Stimulated activated memory B cell treated with anti-CD40 and anti-IgM and Interleukin-4, amounts not matched to agents 10 μg/mL and 1 μg/mL and 100 μg/mL, for 72 hours (primary cell): ENCODE results near the gene PDS5B.

Experiments used
- ATAC-seq: fragments of 150-1000 bp; cut with Tn5 transposase; 2 replicates; pipeline ENCODE4 v1.10.0; 2021
- H3K27ac Mint-ChIP-seq: one replicate; pipeline ENCODE4 v1.8.0; 2022; ENCODE audit warnings: mild to moderate bottlenecking, mixed read lengths
- H3K27me3 Mint-ChIP-seq: one replicate; pipeline ENCODE4 v1.8.0; 2022; ENCODE audit warnings: mixed read lengths
- H3K36me3 Mint-ChIP-seq: one replicate; pipeline ENCODE4 v1.8.0; 2022; ENCODE audit warnings: mixed read lengths
- H3K4me1 Mint-ChIP-seq: one replicate; pipeline ENCODE4 v1.8.0; 2022; ENCODE audit warnings: mixed read lengths
- H3K4me3 Mint-ChIP-seq: one replicate; pipeline ENCODE4 v1.8.0; 2022; ENCODE audit warnings: mild to moderate bottlenecking, moderate library complexity, mixed read lengths
- H3K9me3 Mint-ChIP-seq: one replicate; pipeline ENCODE4 v1.8.0; 2022; ENCODE audit warnings: mixed read lengths

Gene PDS5B

GRCh38 chr13:32616883-32617511 lies 30.7 kb downstream of the PDS5B start:
- Mint-ChIP-seq H3K27ac (no peak overlapping the region), H3K9me3 (peaks cover 5% of the 10 kb centered on the region), H3K36me3 (peaks cover 37% of the 10 kb centered on the region), H3K27me3 (no peaks in the 10 kb centered on the region), H3K4me3 (no peak overlapping the region), H3K4me1 (peaks cover 50% of the 10 kb centered on the region)
- no peak for ATAC-seq

DNA sequence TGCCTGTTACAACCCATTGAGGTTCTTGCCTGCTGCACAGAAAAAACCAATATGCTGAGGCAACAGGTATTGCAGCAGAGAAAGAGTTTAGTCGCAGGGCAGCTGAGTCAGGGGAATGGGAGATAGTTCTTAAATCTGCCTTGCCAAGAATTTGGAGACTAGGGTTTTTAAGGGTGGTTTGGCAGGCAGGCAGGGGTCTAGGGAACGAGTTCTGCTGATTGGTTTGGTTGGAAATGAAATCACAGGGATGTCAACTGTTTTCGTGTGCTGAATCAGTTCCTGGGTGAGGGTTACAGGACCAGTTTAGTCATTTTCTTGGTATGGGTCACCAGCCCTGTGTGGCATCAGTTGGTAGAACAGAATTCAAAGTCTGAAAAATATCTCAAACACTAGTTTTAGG lies 36.6 kb downstream of the PDS5B start:
- ATAC-seq = no peak

DNA sequence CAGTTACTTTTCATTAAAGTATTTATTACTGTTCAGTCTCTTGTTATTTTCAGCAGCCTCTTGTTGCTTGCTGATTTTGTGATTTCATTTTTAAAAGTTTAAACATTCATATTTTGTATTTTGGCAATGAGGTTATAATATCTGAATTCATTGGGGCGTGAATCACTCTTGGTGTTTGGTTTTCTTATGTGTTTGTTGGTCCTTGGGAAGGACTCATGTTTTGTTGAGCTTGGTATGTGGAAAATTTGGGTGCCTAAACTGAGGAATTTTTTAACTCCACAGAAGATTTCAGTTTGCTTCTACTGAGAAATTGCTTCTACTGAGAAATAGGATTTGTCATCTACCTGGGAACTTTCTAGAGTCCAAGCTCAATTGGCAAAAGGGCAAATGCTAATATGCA lies 38.2 kb downstream of the PDS5B start:
- Mint-ChIP-seq H3K27ac (no peak overlapping the region), H3K27me3 (no peaks in the 10 kb centered on the region), H3K4me1 (peaks cover 48% of the 10 kb centered on the region), H3K9me3 (peaks cover 5% of the 10 kb centered on the region), H3K36me3 (peaks cover 30% of the 10 kb centered on the region), H3K4me3 (no peak overlapping the region)
- no peak for ATAC-seq

More for the DNA sequence above, 36.6 kb downstream of the PDS5B start:
- H3K9me3 Mint-ChIP-seq = peaks cover 5% of the 10 kb centered on the region
- H3K4me1 Mint-ChIP-seq = peaks cover 60% of the 10 kb centered on the region
- H3K27me3 Mint-ChIP-seq = no peaks in the 10 kb centered on the region
- no peak overlapping the region for H3K27ac Mint-ChIP-seq
- H3K4me3 Mint-ChIP-seq = no peak overlapping the region
- peaks cover 37% of the 10 kb centered on the region for H3K36me3 Mint-ChIP-seq

DNA sequence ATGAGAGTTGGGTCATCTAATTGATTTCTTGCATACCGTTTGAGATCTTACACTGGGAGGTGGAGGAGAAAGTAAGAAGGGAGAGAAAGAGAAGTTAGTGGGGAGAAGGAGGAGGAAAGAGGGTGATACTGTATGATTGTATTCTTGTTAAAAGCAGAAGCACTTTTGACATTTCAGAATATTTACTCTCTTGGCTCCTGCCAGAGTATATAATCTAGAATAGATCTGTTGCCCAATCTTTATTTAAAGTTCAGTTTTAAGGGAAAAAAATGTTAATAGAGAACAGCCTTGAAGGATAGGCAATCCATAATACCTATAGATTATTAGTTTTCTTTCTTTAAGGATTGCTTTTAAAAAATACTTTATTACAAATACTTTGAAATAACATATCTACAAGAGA lies 41.5 kb downstream of the PDS5B start:
- Mint-ChIP-seq H3K36me3 (peaks cover 22% of the 10 kb centered on the region), H3K27ac (no peak overlapping the region), H3K27me3 (no peaks in the 10 kb centered on the region), H3K4me1 (peaks cover 46% of the 10 kb centered on the region), H3K4me3 (no peak overlapping the region), H3K9me3 (no peaks in the 10 kb centered on the region)
- no peak for ATAC-seq

DNA sequence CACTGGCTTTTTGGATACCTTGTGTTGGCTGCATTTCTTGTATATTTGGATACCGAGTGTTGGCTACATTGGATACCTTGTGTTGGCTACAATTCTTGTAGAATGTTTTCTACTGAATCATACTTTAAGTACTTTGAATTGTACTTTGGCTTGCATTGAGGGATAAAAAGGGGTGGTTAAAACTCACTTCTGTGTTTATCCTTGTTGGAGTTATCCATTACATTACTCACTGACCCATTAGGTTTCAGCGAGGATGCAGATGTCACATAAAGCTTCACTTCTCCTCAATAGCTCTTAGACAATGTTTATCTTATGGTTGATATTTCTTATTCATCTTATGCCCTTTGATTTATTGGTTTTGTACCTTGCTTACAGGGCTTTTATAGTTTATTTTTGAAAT lies 43.1 kb downstream of the PDS5B start:
- H3K36me3 Mint-ChIP-seq = peaks cover 18% of the 10 kb centered on the region
- ATAC-seq = no peak
- H3K9me3 Mint-ChIP-seq = no peaks in the 10 kb centered on the region
- peaks cover 51% of the 10 kb centered on the region for H3K4me1 Mint-ChIP-seq
- no peak overlapping the region for H3K27ac Mint-ChIP-seq
- no peak overlapping the region for H3K4me3 Mint-ChIP-seq
- no peaks in the 10 kb centered on the region for H3K27me3 Mint-ChIP-seq

DNA sequence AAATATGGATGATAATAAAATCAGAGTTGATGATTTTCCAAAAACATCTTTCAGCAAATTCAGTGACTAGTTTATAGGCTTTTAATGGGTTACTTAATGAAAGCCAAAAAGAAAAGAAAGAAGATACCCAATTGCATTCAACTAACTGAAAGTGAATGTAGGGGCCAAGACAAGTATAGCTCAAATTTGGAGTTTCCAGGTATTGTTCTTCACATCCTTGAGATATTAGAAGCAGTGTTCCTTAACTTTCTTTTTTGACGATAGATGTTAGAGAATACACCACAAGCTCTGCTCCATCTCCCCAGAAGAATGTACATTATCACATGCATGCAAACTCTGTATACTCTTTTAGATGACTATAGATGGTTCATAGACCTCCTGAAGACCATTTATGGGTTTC lies 43.6 kb downstream of the PDS5B start:
- H3K4me1 Mint-ChIP-seq = peaks cover 46% of the 10 kb centered on the region

GRCh38 chr13:32632343-32632909 lies 46.2 kb downstream of the PDS5B start:
- no peak overlapping the region for H3K27ac Mint-ChIP-seq
- no peak for ATAC-seq
- peaks cover 17% of the 10 kb centered on the region for H3K36me3 Mint-ChIP-seq
- no peak overlapping the region for H3K4me3 Mint-ChIP-seq
- no peaks in the 10 kb centered on the region for H3K9me3 Mint-ChIP-seq
- H3K4me1 Mint-ChIP-seq = peaks cover 27% of the 10 kb centered on the region
- no peaks in the 10 kb centered on the region for H3K27me3 Mint-ChIP-seq

More for the DNA sequence above, 43.6 kb downstream of the PDS5B start:
- Mint-ChIP-seq H3K27me3 (no peaks in the 10 kb centered on the region), H3K9me3 (no peaks in the 10 kb centered on the region), H3K4me3 (no peak overlapping the region), H3K36me3 (peaks cover 18% of the 10 kb centered on the region), H3K27ac (no peak overlapping the region)
- no peak for ATAC-seq

DNA sequence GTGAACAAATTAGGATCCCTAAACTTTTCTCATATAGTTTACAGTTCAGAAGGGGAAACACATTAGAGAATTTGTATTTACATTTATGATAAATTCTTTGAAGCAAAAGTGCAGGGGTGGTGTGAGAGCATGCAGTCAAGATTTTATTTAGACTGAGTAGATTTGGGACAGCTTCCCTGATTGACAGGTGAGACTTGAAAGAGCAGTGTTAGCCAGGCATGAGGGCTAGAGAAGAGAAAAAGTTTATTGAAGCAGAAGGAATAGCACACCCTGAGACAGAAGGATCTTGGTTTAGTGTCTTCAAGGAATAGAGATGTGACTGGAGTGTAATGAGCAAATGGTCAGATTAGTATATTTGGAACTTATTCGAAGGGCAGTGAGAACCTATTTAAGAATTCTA lies 50.5 kb downstream of the PDS5B start:
- Mint-ChIP-seq H3K27me3 (no peaks in the 10 kb centered on the region), H3K9me3 (no peaks in the 10 kb centered on the region), H3K4me1 (peaks cover 22% of the 10 kb centered on the region), H3K27ac (no peak overlapping the region), H3K36me3 (peaks cover 1% of the 10 kb centered on the region), H3K4me3 (no peak overlapping the region)
- no peak for ATAC-seq

GRCh38 chr13:32638739-32639138 lies 52.5 kb downstream of the PDS5B start:
- peaks cover 30% of the 10 kb centered on the region for H3K4me1 Mint-ChIP-seq
- ATAC-seq = no peak

DNA sequence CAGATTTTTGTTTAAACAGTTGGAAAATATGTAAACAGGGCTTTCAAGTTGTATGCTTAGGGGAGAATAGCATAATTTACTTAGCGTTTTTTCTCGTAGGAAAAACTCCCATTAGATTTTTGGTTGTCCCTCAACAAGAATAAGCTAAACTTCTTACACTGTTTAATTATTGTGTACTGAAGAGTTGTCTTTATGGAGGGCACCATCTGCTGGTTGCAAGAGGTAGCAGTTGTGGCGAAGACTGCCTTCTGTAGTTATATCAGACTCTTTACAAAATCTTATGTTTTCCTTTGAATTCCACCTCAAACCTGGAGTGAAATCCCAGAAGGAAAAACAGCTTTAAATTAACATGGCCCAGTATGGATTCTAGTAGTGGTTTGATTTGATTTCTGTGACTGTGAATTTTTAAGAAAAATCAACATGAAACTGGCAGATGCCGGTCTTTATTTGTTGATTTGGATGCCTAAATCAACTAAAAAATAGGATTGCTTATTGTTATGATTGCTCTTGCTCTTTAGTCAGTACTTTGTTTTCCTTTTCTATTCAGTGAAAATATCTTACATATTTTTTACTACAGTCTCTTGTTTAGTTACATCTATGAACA lies 53.4 kb downstream of the PDS5B start:
- Mint-ChIP-seq H3K27ac (no peak overlapping the region), H3K4me1 (peaks cover 34% of the 10 kb centered on the region), H3K27me3 (no peaks in the 10 kb centered on the region), H3K4me3 (no peak overlapping the region), H3K36me3 (no peaks in the 10 kb centered on the region), H3K9me3 (no peaks in the 10 kb centered on the region)
- ATAC-seq = peak; percentile 64

More at GRCh38 chr13:32638739-32639138, 52.5 kb downstream of the PDS5B start:
- Mint-ChIP-seq H3K4me3 (no peak overlapping the region), H3K9me3 (no peaks in the 10 kb centered on the region), H3K36me3 (no peaks in the 10 kb centered on the region), H3K27me3 (no peaks in the 10 kb centered on the region), H3K27ac (no peak overlapping the region)

DNA sequence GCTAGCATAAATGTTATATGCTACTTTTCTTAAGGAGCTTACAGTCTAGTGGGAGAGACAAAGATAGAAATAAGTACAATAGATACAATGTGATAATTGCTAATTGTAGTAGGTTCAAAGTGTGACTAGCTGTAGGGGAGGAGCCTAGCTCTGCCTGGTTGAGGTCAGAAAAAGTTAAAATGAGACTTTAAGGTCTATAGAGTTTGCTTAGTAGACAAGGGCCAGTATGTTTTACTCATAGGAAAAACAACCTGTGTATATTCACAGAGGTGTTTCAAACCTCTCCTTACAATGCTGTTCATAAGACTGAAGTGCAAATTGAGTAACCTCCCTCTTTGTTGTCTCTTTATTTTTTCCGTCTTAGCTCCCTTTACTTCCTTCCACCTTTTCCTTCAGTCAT lies 56.1 kb downstream of the PDS5B start:
- ATAC-seq = no peak
- Mint-ChIP-seq H3K27me3 (no peaks in the 10 kb centered on the region), H3K4me3 (no peak overlapping the region)

DNA sequence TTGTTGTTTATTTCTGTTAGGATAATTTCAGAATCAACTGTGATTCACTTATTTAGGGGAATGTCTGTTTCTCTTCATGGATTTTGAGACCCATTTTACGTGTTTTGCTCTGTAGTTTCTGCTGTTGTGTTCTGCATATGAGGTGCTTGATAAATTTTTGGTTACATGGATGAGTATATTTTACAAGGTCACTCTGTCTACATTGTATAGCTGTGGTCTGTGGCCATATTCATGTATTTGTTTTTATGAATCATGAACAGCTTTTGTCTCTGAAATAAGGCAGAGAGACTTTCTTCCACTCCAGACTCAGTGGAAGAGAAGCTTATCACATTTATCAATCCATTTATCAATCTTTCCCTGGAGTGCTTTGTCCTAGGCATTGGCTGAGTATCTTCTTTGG lies 56.6 kb downstream of the PDS5B start:
- H3K27ac Mint-ChIP-seq = peak overlapping the region; percentile 61
- no peaks in the 10 kb centered on the region for H3K9me3 Mint-ChIP-seq
- no peak for ATAC-seq
- no peaks in the 10 kb centered on the region for H3K27me3 Mint-ChIP-seq
- no peaks in the 10 kb centered on the region for H3K36me3 Mint-ChIP-seq
- H3K4me1 Mint-ChIP-seq = peaks cover 67% of the 10 kb centered on the region
- no peak overlapping the region for H3K4me3 Mint-ChIP-seq

More for the DNA sequence above, 56.1 kb downstream of the PDS5B start:
- Mint-ChIP-seq H3K27ac (peak overlapping the region; percentile 61), H3K9me3 (no peaks in the 10 kb centered on the region), H3K4me1 (peaks cover 61% of the 10 kb centered on the region), H3K36me3 (no peaks in the 10 kb centered on the region)

DNA sequence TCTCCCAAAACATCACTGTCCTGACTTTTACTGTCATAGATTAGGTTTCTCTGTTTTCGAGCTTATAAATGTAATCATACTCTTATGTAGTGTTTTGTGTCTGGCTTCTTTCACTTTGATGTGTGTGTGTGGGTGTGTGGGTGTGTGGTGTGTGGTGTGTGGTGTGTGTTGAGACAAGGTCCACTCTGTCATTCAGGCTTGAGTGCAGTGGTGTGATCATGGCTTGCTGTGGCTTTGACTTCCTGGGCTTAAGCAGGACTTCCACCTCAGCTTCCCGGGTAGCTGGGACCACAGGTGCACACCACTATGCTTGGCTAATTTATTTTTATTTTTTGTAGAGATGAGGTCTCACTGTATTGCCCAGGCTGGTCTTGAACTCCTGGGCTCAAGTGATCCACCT lies 59.6 kb downstream of the PDS5B start:
- Mint-ChIP-seq H3K9me3 (no peaks in the 10 kb centered on the region), H3K27me3 (no peaks in the 10 kb centered on the region), H3K36me3 (no peaks in the 10 kb centered on the region), H3K27ac (peak overlapping the region; percentile 64), H3K4me3 (no peak overlapping the region), H3K4me1 (peaks cover 83% of the 10 kb centered on the region)
- ATAC-seq = peak; percentile 62

GRCh38 chr13:32647926-32648325 lies 61.7 kb downstream of the PDS5B start:
- H3K4me3 Mint-ChIP-seq = no peak overlapping the region
- H3K9me3 Mint-ChIP-seq = no peaks in the 10 kb centered on the region
- peaks cover 63% of the 10 kb centered on the region for H3K4me1 Mint-ChIP-seq
- ATAC-seq = peak; percentile 44
- peaks cover 5% of the 10 kb centered on the region for H3K36me3 Mint-ChIP-seq
- H3K27ac Mint-ChIP-seq = peak overlapping the region; percentile 14
- H3K27me3 Mint-ChIP-seq = no peaks in the 10 kb centered on the region

DNA sequence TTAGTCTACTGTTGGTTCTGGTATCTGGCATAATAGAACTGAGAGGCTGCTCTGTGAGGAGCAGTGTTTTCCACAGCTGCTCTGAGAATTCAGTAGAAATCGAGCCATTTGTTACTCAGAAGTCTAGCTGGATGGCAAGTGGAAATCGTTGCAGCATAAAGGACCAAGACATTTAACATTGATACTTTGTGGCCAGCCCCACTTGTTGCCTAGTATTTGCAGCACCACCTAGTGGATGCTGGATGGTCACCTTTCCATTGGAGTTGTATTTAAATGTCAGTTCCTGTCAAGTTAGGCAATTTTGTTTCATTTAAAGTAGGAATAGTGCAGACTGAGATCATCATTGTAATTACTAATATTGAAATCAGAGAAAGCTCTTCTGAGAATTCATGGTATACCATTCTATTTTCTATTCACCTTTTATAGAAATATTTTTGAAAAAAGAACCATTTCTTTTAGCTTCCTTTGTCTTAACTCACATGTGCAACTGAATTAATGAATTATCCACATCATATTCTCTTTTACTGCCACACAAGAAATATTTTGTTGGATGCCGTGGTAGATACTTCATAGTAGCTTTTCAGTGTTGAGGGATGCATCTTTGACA lies 64.6 kb downstream of the PDS5B start:
- Mint-ChIP-seq H3K27me3 (no peaks in the 10 kb centered on the region), H3K27ac (no peak overlapping the region), H3K4me1 (peaks cover 48% of the 10 kb centered on the region), H3K4me3 (no peak overlapping the region), H3K9me3 (no peaks in the 10 kb centered on the region), H3K36me3 (peaks cover 32% of the 10 kb centered on the region)
- ATAC-seq = peak; percentile 89

DNA sequence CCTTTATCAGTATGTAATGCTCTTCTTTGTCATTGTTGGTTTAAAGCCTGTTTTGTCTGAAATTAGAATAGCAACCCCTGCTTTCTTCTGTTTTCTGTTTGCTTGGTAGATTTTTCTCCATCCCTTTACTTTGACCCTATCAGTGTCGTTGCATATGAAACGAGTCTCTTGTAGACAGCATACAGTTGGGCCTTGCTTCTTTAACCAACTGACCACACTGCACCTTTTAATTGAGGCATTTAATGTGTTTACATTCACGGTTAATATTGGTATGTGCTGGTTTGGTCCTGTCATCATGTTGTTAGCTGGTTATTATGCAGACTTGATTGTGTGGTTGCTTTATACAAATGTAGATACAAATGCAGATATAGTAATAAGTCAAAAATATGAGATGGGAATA lies 71.1 kb downstream of the PDS5B start:
- Mint-ChIP-seq H3K36me3 (peaks cover 69% of the 10 kb centered on the region), H3K9me3 (peaks cover 6% of the 10 kb centered on the region), H3K4me3 (peak overlapping the region; percentile 12), H3K27ac (no peak overlapping the region), H3K27me3 (no peaks in the 10 kb centered on the region), H3K4me1 (peaks cover 26% of the 10 kb centered on the region)
- ATAC-seq = no peak
